Tibial nerve (tissue), 4 donors: ENCODE measurements around the gene TEKT5.

Experiments
- CTCF ChIP-seq, 5 experiments: fragments of 200-600 bp in 3 of 5; fragments of 450-650 bp in 2 of 5; sonication (generic) in 3 of 5; IDR thresholded peaks; one replicate each; pipeline ENCODE4 v1.5.1; 2016 to 2019; ENCODE audit warnings: antibody characterized with exemption in 5 of 5, mild to moderate bottlenecking in 3 of 5, moderate library complexity in 2 of 5
- EP300 ChIP-seq, 2 donors: sonication (generic); formaldehyde crosslinking; IDR thresholded peaks; one replicate each; pipeline ENCODE4 v1.6.1; 2017; ENCODE audit warnings: antibody characterized with exemption in 2 of 2, mild to moderate bottlenecking in 1 of 2

- TF ChIP-seq CTCF (IDR thresholded peaks at IDR 0.05) (no peak), EP300 (IDR thresholded peaks at IDR 0.05) (no peak)
Observed at GRCh38 chr16:10688291-10688690, 6.4 kb downstream of the TEKT5 start.
